GM12864 (cell line): ENCODE data around the gene KCTD19.

ENCODE experiments used
- DNase-seq: peaks from one replicate; pipeline ENCODE4 v3.0.0-alpha.2; 2011; ENCODE audit warnings: low read depth
- H3K4me3 ChIP-seq: 2 replicates; pipeline ENCODE4 v1.5.1; 2011; ENCODE audit warnings: mild to moderate bottlenecking, low read depth, low read length, control low read depth
- TF ChIP-seq, protein P1 (sequence below): IDR thresholded peaks from 2 replicates; pipeline ENCODE4 v1.5.1; 2011; ENCODE audit warnings: low read depth, mild to moderate bottlenecking, moderate library complexity, low read length, control low read depth, inconsistent platforms; ENCODE audit errors: missing control alignments

The KCTD19 gene

DNA sequence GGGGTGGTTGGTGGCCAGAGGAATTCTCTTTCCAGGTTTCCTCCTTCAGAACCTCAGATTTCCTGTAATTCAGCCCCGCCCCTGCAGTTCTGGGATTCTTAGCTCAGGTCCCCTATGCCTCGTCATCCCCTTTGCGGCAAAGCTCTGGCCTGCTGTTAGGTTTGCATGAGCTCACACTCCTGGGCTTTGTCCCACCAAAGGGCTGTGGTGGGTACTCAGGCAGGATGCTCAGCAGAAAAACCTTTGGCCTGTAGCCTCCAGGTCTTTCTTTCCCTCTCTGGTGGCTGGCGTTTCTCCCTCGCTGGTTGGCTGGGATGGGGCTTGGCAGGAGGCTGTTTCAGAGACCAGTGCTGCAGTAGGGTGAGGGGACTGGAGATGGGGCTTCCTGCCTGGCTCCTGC, 56.8 kb downstream of the KCTD19 start:
- TF ChIP-seq, protein P1, sequence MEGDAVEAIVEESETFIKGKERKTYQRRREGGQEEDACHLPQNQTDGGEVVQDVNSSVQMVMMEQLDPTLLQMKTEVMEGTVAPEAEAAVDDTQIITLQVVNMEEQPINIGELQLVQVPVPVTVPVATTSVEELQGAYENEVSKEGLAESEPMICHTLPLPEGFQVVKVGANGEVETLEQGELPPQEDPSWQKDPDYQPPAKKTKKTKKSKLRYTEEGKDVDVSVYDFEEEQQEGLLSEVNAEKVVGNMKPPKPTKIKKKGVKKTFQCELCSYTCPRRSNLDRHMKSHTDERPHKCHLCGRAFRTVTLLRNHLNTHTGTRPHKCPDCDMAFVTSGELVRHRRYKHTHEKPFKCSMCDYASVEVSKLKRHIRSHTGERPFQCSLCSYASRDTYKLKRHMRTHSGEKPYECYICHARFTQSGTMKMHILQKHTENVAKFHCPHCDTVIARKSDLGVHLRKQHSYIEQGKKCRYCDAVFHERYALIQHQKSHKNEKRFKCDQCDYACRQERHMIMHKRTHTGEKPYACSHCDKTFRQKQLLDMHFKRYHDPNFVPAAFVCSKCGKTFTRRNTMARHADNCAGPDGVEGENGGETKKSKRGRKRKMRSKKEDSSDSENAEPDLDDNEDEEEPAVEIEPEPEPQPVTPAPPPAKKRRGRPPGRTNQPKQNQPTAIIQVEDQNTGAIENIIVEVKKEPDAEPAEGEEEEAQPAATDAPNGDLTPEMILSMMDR = no peak
- H3K4me3 ChIP-seq = no peak overlapping the region
- no peak for DNase-seq

DNA sequence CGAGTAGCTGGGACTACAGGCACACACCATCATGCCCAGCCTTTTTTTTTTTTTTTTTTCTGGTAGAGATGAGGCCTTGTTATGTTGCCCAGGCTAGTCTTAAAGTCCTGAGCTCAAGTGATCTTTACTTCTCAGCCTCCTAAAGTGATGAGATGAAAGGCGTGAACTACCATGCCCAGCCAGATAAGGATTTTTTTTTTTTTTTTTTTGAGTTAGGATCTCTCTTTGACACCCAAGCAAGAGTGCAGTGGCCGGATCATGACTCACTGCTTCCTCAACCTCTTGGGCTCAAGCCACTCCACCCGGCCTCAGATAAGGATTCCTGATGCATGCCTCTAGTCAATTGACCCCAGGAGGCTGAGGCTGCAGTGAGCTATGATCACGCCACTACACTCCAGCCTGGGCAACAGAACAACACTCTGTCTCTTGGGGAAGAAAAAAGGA, 58.4 kb downstream of the KCTD19 start:
- H3K4me3 ChIP-seq = no peak overlapping the region
- no peak for DNase-seq
- TF ChIP-seq, protein P1 = no peak

DNA sequence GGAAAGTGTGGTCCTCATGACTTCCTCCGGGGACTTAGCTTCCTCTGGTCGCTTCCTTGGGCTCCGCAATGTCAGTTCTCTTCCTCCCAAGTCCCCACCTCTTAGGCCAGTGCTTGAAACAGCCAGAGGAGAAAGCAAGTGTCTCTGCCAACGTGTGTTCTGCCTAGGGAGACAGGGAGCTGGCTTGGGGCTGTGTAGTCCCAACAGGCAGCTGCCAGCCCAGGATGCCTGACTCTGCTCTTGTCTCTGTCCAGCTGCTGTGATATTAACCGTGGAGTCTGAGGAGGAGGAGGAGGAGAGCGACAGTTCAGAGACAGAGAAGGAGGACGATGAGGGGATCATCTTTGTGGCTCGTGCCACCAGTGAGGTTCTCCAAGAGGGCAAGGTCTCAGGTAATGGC, 60.7 kb downstream of the KCTD19 start:
- no peak overlapping the region for H3K4me3 ChIP-seq
- no peak for DNase-seq
- TF ChIP-seq, protein P1 = no peak

DNA sequence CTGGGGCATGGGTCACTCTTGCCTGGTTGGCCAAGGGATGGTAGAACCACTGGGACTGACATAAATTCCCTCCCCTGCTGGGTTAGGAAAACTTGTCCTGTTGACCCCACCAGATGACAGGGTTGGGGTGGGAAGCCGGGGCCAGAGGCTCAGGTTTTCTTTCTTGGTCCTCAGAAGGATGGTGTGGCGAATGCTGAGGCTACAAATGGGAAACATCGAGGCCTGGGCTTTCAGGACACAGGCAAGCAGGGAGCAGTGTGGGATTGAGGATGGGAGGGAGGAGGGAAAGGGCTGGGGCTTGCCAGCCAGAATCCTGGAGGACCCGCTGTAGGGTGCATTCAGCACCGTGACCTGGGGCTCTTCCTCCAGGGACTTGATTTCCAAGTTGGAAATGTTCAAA, 61.7 kb downstream of the KCTD19 start:
- no peak for DNase-seq
- H3K4me3 ChIP-seq = no peak overlapping the region
- TF ChIP-seq, protein P1 = no peak

DNA sequence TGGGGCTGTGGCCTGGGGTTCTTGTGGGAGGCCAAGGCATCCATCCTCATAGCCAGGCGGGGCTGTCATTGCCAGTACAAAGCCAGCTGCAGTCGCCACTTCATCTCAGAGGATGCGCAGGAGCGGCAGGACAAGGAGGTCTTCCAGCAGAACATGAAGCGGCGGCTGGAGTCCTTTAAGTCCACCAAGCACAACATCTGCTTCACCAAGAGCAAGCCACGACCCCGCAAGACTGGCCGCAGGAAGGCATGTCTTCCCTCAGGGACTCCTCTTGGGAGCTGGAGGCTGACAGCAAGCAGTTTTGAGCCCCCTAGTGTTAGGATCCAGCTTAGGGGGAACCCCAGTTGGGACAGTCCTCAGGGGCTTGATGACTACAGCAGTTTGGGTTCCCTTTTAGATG, 62.3 kb downstream of the KCTD19 start:
- no peak for DNase-seq
- TF ChIP-seq, protein P1 = peak; percentile 29
- H3K4me3 ChIP-seq = no peak overlapping the region

DNA sequence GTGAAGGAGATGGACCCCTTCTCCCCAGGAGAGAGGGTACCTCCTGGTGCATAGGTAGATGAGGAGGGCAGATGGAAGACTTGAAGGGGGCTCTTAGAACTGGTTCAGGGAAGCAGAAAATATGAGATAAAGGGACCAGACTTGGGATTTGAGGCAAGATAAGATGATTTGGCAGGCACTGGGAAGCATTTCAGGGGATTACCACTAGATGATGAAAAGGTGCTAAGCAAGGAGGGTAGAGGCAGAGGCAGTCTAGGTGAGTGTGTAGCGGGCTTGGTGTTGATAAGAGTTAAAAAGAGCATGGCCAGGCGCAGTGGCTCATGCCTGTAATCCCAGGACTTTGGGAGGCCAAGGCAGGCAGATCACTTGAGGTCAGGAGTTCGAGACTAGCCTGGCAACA, 63.3 kb downstream of the KCTD19 start:
- no peak for DNase-seq
- TF ChIP-seq, protein P1 = no peak
- no peak overlapping the region for H3K4me3 ChIP-seq

DNA sequence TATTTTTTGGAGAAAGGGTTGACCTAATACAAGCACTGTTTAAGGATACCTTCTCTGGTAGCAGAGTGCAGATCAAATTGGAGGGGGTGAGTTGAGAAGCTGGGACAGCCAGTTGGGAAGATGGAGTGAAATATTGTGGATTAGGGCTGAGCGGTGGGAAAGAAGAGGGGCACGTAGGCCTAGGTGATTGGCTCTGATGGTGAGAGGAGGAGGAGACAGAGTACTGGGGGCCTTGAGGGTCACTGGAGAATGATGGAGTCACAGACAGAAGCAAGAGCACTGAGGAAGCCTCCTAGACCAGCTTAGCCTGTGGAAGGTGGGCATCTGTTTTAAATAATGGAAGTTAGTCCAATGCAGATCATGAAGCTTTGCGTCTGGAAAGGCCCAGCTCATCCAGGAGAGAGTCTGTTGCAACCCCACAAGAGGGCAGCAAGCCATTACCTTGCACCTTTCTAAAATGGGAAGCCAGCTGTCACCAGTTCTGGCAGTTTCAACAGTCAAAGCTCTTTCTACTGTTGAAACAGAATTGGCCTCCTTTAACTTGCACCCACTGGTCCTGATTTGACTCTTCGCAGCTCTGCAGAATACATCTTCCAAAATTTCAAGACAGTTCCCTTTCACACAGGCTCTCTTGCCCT, 66.0 kb downstream of the KCTD19 start:
- no peak overlapping the region for H3K4me3 ChIP-seq
- TF ChIP-seq, protein P1 = peak; percentile 74
- no peak for DNase-seq
